ENCODE measurements around the gene RBM33.

DNA sequence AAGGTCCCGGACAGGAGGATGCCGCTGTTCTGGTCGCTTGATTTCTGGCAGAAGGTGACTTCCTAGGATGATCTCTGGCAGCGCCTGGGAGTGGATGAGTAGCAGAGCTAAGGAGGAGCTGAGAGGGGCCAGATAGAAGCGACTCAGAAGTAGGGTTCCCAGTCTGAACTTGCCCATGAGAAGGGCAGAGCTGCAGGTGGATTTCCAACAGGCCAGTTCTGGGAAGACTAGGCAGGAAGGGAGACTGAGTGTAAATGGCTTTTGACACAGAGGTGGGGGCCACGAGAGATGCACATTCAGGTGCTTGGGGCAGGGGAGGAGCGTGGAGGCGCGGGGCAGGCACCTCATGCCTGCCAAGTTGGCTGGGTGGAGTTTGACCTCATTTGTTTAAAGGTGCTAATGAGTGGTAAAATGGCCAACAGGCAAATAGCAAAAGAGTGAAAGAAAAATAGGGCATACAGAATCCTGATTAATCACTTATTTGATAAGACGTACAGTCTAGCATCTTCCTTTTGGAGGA, 109.0 kb downstream of the RBM33 start:
- TF ChIP-seq NFYB (IDR thresholded peaks at IDR 0.05; ENCODE audit: insufficient read depth, low read depth, low read length) (no peak), SRF (IDR thresholded peaks at IDR 0.05; ENCODE audit: low read depth in 2 of 2, low read length in 2 of 2) (no peak), ETV6 (conservative IDR thresholded peaks at IDR 0.05 in 1 of 2, IDR thresholded peaks at IDR 0.05 in 1 of 2; ENCODE audit: borderline replicate concordance in 1 of 2, low read depth in 1 of 2) (no peak), ZZZ3 (IDR thresholded peaks at IDR 0.05; ENCODE audit: control insufficient read depth, insufficient read length, low read depth) (no peak), CREM (IDR thresholded peaks at IDR 0.05; ENCODE audit: low read depth) (no peak), TAF1 (IDR thresholded peaks at IDR 0.05; ENCODE audit: borderline replicate concordance, low read depth, low read length) (no peak), POU2F2 (IDR thresholded peaks at IDR 0.05; ENCODE audit: borderline replicate concordance, low read depth, low read length) (no peak), CHD4 (IDR thresholded peaks at IDR 0.05) (no peak), USF2 (IDR thresholded peaks at IDR 0.05; ENCODE audit: borderline replicate concordance, low read depth, low read length) (no peak), POLR2A (IDR thresholded peaks at IDR 0.05; ENCODE audit: low read depth, low read length) (no peak), RAD51 (IDR thresholded peaks at IDR 0.05) (no peak), ZSCAN29 (IDR thresholded peaks at IDR 0.05) (no peak)
- TF ChIP-seq, protein P1, sequence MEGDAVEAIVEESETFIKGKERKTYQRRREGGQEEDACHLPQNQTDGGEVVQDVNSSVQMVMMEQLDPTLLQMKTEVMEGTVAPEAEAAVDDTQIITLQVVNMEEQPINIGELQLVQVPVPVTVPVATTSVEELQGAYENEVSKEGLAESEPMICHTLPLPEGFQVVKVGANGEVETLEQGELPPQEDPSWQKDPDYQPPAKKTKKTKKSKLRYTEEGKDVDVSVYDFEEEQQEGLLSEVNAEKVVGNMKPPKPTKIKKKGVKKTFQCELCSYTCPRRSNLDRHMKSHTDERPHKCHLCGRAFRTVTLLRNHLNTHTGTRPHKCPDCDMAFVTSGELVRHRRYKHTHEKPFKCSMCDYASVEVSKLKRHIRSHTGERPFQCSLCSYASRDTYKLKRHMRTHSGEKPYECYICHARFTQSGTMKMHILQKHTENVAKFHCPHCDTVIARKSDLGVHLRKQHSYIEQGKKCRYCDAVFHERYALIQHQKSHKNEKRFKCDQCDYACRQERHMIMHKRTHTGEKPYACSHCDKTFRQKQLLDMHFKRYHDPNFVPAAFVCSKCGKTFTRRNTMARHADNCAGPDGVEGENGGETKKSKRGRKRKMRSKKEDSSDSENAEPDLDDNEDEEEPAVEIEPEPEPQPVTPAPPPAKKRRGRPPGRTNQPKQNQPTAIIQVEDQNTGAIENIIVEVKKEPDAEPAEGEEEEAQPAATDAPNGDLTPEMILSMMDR (IDR thresholded peaks at IDR 0.05 in 2 of 3, conservative IDR thresholded peaks at IDR 0.05 in 1 of 3; ENCODE audit: control insufficient read depth in 2 of 3, extremely low read depth in 1 of 3, insufficient read depth in 1 of 3, low read depth in 3 of 3, low read length in 3 of 3): no peak
- TF ChIP-seq, protein P2, sequence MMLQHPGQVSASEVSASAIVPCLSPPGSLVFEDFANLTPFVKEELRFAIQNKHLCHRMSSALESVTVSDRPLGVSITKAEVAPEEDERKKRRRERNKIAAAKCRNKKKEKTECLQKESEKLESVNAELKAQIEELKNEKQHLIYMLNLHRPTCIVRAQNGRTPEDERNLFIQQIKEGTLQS (IDR thresholded peaks at IDR 0.05; ENCODE audit: borderline replicate concordance, extremely low read depth, low read depth, low read length): no peak
